ENCODE data around the gene TAF11L5.
"Not testable (repeated sequence)": the region's sequence is repeated elsewhere in the genome, so short reads cannot be mapped to it uniquely, and the experiment has no call there.

The TAF11L5 gene

GRCh38 chr5:17524935-17525334 lies at the start of gene TAF11L5:
Gene TAF11L5 (plus strand): TSS chr5:17525235.
- DNase-seq: not testable (repeated sequence)

GRCh38 chr5:17477043-17477442 lies 48.0 kb upstream of the TAF11L5 start:
- DNase-seq: no peak

- no peak for DNase-seq
Measured at GRCh38 chr5:17477573-17478265, 47.3 kb upstream of the TAF11L5 start.

GRCh38 chr5:17481378-17481777 lies 43.7 kb upstream of the TAF11L5 start:
- DNase-seq: no peak

GRCh38 chr5:17482790-17483189 lies 42.2 kb upstream of the TAF11L5 start:
- no peak for DNase-seq

- DNase-seq: not testable (repeated sequence)
Measured at GRCh38 chr5:17486464-17487173, 38.4 kb upstream of the TAF11L5 start.

- no peak for DNase-seq
Measured at GRCh38 chr5:17487174-17487512, 37.9 kb upstream of the TAF11L5 start.

- DNase-seq: not testable (repeated sequence)
Measured at GRCh38 chr5:17491257-17491656, 33.8 kb upstream of the TAF11L5 start.

GRCh38 chr5:17492770-17493169 lies 32.3 kb upstream of the TAF11L5 start:
- no peak for DNase-seq

GRCh38 chr5:17497446-17497845 lies 27.6 kb upstream of the TAF11L5 start:
- DNase-seq: no peak

GRCh38 chr5:17497931-17498330 lies 27.1 kb upstream of the TAF11L5 start, which contains the start of gene TAF11L2:
Gene TAF11L2 (plus strand): TSS chr5:17498231.
- DNase-seq: not testable (repeated sequence)

GRCh38 chr5:17511775-17512325 lies 13.2 kb upstream of the TAF11L5 start:
- no peak for DNase-seq

GRCh38 chr5:17517526-17517925 lies 7.5 kb upstream of the TAF11L5 start:
- peak; percentile 16 for DNase-seq

- DNase-seq: not testable (repeated sequence)
Measured at GRCh38 chr5:17518067-17518466, 7.0 kb upstream of the TAF11L5 start, which contains the start of gene TAF11L3. Gene TAF11L3 (plus strand): TSS chr5:17518367.

GRCh38 chr5:17519508-17519907 lies 5.5 kb upstream of the TAF11L5 start:
- not testable (repeated sequence) for DNase-seq

GRCh38 chr5:17521501-17521900 lies 3.5 kb upstream of the TAF11L5 start, which contains the start of gene TAF11L4:
Gene TAF11L4 (plus strand): TSS chr5:17521801.
- DNase-seq: not testable (repeated sequence)

- not testable (repeated sequence) for DNase-seq
Measured at GRCh38 chr5:17526504-17526903, 1.5 kb downstream of the TAF11L5 start.

- not testable (repeated sequence) for DNase-seq
Measured at GRCh38 chr5:17528369-17528768, 3.3 kb downstream of the TAF11L5 start, which contains the start of gene TAF11L6. Gene TAF11L6 (plus strand): TSS chr5:17528669.

All from activated CD4-positive, alpha-beta T cell treated with anti-CD3 and anti-CD28 coated beads for 1 hour (primary cell).